Stimulated activated CD4-positive, alpha-beta T cell treated with anti-CD3 and anti-CD28 coated beads, Interleukin-1b, Interleukin-23, amount 100 ng/mL, for 1 hour (primary cell): Measurements from ENCODE around the gene MAT2B.
"Not testable (repeated sequence)": the region's sequence is repeated elsewhere in the genome, so short reads cannot be mapped to it uniquely, and the experiment has no call there.

ENCODE experiments used
- DNase-seq, 2 donors: peaks; one replicate each; pipeline ENCODE4 v3.0.0-alpha.2; 2020; ENCODE audit warnings: low read depth in 2 of 2

Gene MAT2B

DNA sequence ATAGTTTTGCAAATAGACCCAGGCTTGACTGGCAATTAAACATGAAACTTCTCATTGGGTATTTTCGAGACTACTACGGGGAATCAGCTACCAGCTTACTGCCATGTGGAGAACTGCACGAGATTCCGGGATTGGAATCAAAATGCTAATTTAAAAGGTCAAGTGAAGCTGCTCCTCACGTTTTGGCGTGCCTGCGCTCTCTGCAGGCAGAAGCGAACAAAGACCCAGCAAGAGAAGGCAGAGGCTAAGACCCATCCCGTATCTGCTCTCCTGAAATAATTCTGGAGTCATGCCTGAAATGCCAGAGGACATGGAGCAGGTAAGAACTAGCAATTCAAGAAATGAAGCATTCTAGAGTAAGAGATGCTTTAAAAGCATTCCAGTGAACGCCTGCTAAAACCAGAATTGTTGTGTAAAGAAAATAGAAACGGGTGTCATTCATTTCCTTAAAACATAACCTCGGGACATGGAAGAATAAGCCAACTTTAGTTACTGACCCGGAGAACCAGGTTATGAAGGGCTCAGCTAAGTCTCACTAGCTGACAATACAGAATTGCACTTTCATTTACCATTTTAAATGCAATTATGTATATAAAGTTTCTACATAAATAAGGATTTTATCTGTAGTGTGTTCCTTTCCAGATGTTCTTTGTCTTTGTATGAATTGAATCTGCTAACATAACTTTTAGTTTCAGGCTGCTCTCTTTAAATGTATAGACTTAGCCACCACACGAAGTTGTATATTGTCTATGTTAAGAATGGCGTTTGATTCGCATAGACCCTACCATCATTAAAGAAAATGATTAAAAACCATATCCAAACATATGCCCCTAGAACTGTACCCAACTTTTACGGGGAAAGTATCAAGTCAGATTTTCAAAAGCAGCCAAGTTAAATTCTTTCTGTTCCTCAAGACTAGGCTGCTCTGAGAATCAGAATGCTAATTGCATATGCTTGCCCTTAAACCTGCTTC, 2.0 kb upstream of the MAT2B start:
- DNase-seq = no peak

DNA sequence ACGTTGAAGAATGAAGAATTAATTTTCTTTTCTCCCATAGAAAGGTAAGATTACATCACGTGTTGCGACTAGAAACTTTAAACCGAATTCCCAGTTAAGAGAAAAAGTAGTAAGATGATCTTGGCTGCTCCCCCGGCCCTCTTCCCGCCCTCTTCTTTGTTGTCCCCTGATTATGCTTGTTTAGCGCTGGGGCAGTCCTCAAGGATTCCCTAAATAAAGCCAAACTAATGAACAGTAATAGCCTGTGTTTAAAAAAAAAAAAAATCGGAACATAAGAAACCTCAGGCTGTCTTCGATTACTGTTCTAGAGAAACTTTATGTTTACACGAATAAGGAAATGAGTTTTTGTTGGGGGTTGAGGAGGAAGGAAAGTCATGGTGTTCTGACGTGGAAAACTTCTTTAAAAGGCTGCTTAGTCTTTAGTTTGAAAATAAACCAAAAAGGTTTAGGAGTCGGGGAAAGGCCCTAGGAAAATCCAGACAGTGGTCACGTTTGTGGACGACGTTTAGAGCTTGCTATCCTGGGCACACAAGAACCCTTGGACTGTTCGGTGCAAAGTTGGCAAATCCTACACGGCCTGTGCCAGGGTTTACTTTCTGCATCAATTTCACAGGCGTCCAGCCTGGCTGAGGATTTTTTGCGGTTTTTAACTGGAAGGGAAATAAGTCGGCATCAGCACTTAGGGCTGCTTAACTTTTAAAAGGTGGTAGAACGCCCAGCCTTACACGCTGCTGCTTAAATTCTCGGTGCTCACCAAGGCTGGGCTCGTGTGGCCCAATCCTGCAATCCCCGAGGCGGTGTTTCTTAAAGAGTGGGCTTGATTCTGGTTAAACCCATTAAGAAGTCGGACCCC, 1.1 kb upstream of the MAT2B start:
- DNase-seq = no peak

DNA sequence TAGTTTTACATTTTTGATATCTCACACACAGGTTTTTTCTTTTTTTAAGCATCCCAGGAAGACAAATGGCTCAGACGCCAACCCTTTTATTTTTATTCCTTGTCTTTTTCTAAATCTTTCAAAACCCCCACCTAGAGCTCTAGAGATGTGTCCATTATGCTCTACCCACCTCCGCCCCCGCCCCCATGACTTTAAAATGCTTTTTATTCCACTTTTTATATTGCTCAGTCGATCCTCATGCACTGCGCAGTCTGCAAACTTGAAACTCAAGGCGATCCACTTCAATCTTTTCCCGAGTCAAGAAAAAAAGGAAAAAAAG, 411 bp upstream of the MAT2B start:
- DNase-seq = no peak

DNA sequence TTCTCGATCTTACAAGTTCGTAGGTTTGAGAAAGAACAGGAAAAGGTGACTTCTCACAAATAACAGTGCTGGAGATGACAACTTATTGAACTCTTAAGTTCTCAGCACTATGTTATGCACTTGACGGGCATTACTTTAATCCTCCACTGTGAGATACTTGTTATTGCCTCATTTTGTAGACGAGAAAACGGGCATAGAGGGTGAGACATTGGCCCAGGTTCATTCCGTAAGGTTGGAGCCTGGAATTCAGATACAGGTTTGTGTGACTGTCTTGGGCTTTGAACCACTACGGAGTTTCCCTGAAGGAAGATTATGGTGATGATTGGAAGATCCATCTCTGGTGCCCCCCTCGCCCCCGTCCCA, 657 bp downstream of the MAT2B start:
- DNase-seq = no peak

DNA sequence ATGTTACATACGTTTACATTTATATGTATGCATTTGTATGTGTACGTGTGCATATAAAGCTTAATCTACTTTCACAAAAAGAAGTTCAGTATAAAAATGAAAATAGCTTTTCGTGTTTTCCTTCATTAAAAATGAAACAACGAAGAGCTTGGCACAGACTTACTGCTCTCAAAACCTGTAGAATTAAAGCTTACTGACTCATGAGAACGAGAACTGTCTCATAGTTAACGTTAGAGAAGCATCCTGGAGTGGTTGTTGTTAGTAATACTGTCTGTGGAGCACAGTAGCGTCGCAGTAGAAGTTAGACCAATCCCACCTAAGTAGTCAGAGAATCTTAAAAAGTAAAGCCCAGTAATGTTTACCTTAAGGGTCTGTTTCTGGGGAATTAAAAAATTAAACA, 1.3 kb downstream of the MAT2B start:
- DNase-seq = no peak

DNA sequence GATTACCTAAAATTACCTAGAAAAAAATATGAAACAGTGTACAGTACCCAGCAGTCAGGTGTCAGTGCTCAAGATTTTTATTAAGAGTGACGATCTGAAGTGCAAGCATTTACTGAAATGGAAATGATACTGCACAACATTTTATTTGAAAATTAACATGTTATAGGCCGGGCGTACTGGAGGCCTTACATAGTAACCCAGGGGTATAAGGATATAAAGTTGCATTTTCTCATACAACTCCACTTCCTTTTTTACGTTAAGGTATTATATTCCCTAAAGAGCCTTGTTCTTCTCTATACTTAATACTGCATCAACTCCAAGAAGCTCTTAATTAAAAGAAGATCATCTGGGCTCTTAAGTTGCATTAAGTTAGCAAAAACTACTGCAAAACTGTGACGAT, 3.3 kb downstream of the MAT2B start:
- no peak for DNase-seq

DNA sequence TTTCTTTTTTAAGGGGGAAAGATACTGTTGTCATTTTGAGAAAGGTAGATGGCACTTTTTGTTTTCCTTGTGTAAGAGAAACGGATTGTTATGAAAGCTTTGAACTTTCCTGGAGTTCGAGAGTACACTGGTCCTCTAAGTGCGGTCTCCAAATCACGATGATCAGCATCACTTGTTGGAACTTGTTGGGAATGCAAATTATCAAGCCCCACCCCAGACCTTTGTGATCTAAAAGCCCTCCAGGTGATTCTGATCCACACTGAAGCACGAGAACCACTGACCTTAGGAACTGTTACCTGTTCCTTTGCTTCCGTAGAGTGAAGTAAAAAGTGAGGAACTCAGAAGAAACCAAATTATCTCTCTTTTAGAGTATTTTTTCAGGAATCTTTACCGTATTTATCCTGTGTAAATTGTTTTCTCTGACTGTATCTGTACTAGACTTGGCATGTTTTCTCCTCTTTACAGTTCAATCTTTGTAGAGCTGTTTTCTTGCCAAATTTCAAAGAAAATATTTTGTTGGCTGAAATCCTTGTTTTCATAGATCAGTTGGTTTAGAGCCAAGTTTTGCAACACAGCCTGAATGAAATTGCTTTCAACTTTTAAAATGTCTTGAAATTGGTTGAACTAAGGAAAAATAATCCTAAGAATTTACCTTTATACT, 4.0 kb downstream of the MAT2B start:
- no peak for DNase-seq

DNA sequence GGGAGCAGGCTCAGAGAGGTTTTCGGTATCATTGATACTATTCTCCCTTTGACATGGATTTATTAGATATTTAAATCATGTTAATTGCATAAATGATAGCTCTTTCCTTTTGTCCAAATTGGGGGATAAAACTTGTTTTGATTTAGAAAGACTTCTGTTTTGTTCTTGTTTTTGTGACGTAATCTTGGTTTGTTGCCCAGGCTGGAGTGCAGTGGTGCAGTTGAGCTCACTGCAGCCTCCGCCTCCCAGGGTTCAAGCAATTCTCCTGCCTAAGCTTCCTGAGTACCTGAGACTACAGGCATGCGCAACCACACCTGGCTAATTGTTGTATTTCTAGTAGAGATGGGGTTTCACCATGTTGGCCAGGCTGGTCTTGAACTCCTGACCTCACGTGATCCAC, 7.1 kb downstream of the MAT2B start:
- no peak for DNase-seq

DNA sequence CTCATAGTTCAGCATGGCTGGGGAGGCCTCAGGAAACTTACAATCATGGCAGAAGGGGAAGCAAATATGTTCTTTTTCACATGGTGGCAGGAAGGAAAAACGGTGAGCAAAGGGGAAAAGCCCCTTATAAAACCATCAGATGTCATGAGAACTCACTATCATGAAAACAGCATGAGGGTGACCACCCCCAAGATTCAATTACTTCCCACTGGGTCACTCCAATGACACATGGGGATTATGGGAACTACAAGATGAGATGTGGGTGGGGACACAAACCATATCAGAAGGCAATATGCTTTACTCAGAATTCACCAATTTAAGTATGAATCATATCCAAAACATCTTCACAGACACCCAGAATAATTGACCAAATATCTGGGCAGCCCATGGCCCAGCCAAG, 19.7 kb downstream of the MAT2B start:
- DNase-seq = no peak

DNA sequence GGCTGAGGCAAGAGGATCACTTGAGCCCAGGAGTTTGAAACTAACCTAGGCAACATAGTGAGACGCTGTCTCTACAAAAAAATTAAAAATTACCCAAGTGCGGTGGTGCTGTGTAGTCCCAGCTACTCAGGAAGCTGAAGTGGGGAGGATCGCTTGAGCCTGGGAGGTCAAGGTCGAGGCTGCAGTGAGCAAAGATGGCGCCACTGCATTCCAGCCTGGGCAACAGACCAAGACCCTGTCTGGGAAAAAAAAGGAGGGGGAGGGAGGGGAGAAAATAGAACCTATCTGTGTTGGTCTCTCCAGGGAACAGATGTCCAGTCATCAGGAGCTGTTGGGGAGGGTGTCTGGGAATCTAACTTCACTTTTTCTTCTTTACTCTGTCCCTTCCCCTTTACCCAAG, 24.3 kb downstream of the MAT2B start:
- no peak for DNase-seq

DNA sequence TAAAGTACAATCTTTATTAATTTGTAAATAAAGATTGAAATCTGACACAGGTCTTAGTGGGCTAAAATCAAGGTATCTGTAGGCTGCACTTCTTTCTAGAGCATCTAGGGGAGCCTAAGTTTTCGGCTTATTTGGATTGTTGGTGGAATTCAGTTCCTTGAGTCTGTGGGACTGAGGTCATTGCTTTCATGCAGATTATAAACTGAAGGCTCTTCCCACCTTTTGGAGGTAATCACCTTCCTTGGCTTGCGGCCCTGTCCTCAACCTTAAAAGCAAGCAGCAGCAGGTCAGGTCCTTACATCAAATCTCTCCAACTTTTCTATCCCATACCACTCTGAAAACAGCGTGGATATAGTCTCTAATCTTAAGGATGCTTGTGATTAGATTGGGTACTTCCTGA, 25.9 kb downstream of the MAT2B start:
- no peak for DNase-seq

DNA sequence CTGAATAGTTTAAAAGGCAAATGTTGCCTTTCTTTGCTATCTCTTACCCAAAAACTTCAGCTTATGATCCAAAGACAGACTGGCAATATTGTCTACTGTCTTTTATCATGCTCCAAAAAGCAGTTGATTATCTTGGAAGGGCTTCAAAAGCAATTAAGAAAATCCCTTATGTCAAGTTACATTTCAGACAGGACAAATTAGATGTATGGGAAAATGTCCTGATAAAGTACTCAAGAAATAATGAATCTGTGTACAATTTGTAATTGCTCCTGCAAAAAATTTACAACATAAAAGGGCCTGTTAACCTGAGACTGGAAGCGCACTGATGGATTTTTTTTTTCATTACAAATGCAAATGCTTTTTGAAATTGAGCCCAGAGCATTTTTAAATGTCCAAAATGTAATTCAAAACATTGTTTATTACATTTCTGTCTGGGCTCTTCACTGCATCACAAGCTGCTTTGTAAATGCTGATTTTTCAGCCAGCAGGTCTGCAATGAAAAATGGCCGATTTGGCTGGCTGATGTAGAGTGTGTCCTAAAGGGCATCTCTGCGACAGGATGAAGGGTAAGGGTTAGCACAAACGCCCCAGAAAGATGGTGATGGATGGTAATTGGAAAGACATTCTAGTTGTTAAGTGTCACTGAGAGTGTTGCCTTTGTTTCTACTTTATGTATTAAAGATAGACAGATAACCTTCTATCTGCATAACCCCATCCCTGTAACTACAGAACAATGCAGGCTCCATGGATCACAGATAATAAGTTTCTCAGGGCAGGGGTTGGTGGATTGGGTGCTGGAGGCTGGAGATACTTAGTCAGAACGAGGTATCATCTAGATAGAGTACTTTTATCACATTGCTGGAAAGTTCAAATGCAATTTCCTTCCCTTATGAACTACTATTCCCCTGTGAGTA, 27.0 kb downstream of the MAT2B start:
- no peak for DNase-seq

DNA sequence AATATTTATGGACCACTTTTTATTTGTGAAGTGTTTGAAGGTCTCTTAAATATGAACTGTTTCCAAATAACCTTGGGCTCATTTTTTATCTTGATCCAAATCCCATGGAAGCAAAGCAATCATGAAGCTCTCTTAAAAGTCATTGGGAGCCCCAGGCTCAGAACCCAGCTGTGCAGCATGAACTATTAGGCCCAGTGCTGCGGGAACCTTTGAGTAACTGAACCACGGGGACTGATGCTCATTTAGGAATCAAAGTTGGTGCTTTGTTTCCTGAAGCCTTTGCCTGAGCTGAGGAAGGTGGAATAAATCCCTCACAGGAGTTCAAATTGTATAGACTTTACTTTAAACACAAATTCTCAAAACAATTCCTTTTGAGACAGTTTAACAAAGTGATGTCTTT, 27.8 kb downstream of the MAT2B start:
- DNase-seq = no peak

DNA sequence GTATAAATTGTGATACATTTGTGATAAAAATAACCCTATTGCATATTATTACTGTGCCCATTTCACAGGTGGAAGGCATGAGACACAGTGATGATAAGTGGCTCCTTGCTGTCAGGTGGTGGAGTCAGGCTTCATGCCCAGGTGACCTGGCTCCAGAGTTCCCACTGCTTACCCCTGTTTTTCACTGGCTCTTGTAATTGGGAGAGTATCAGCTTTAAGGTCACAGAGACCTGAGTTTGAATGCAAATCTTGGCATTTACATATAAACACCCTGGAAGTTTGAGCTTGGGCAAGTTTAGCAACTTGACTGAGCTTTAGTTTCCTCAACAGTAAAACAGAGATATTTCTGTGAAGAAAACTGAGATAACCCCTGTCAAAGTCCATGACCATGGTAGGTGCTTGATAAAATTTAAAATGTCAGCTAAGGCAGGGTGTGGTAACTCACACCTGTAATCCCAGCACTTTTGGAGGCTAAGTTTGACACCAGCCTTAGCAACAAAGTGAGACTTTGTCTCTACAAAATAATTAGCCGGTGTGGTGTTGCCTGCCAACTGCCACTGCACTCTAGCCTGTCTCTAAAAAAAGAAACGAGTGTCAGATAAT, 29.2 kb downstream of the MAT2B start:
- DNase-seq = no peak

DNA sequence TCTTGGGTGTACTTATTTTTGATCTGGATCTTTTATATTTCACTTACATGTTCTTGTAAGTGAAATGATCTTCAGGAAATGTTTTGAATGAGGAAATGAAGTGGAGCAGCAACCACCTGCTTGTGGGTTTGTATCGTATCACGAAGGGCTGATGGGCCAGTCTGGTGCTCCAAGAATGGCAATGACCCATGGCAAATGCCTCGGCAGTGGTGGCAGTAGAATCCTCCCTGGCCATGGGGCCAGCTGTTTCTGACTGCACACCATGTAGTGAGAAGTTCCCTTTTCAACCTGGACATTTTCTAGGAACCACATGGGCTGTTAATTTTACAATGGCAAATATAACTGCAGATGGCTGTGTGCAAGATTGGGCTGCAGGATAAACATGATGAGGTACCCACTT, 29.9 kb downstream of the MAT2B start:
- no peak for DNase-seq

DNA sequence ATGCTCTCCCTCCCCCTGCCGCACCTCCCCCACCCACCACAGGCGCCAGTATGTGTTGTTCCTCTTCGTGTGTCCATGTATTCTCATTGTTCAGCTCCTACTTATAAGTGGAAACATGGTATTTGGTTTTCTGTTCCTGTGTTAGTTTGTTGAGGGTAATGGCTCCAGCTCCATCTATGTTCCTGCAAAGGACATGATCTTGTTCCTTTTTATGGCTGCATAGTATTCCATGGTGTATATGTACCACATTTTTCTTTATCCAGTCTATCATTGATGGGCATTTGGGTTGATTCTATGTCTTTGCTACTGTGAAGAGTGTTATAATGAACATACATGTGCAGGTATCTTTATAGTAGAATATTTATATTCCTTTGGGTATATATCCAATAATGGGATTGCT, 31.0 kb downstream of the MAT2B start:
- not testable (repeated sequence) for DNase-seq

DNA sequence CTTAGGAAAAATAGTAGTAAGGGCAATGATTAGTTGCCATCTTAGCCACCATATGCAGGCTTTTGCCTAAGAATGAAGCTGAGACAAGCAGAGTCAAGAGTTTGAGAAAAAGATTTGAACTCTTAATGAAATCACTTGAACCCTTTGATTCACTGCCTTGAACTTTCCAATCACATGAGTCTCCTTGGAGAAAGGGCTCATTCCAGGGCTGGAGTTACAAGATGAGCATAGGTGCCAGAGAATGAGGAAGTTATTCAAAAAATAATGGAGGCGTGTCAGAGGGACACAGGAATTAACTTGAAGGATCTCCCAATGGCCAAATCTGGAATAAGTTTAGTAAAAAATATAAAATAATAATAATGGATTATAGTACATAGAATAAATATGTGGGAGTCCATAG, 35.3 kb downstream of the MAT2B start:
- DNase-seq = no peak

DNA sequence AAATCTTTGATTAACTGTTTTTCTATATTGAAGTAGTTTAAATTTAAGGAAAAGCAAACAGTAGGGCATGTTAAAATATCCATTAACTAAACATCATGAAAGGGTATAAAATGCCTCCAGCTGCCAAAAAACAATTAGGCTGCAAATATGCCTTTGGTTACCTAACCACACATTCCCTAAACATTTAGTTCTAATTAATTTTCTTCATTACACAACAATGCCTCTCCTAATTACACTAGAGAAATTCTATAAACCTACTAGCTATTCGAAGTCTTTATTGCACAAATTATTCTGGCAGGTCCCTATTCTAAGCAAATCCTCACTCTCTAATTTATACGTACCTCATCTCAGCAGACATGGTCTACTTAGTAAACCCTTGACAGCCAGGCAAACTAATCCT, 37.4 kb downstream of the MAT2B start:
- no peak for DNase-seq

DNA sequence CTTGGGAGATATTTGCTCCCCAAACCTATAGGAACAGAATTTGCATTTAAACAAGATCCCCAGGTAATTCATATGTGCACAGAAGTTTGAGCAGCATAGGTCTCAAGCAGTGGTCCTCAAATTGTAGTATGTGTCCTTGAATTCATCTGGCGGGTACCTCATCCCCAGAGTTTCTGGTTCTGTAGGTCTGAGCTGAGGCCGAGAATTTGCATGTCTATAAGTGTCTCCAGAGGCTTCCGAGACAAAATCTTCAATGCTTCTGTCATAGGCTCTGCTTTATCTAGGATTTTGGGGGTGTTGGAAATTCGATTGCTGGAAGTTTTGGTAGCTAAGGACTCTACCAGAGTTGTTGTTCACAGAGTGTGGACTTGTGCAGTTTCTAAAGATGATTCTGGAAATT, 38.6 kb downstream of the MAT2B start:
- no peak for DNase-seq

DNA sequence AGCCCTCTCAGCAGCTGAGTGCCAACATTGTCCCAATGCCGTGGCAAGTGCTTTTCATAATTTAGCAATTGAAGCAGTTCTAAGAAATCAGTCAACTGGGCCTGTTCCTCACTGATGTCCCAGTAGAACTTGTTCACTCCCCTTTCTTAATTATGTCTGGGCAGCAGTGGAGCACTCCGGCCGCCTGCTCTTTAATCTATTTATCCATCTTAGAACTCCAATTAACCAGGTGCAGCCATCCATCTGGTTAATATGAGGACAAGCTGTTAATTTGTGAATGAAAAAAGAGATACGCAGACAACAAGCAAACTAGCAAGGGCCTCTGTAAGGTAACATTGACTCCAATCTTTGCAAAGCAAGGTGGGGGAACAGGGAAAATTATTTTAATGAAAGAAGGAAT, 39.4 kb downstream of the MAT2B start:
- no peak for DNase-seq

DNA sequence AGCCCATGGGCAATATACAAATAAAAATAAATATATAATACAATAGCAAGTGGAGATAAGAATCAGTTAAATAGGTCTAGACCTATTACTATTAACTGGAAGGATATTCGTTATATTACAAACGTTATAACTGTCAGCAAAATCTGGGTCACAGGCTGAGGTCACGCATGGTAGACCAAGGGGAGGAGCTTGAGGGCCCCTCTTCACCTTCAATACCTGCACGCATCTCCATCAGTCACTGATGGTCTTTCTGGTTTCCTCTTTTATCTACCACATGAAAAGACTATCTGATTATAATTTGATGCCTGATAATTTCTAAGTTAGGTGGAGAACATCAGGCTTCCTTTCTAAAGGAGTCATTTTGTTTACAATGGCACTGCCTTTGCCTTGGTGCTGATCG, 43.2 kb downstream of the MAT2B start:
- DNase-seq = no peak
